Kidney glomerular epithelial cell (primary cell): ENCODE measurements around the gene BAG5.

Experiments
- DNase-seq: peaks from one replicate; lab custom pipeline; 2025; lab: John Stamatoyannopoulos, UW

The BAG5 gene

DNA sequence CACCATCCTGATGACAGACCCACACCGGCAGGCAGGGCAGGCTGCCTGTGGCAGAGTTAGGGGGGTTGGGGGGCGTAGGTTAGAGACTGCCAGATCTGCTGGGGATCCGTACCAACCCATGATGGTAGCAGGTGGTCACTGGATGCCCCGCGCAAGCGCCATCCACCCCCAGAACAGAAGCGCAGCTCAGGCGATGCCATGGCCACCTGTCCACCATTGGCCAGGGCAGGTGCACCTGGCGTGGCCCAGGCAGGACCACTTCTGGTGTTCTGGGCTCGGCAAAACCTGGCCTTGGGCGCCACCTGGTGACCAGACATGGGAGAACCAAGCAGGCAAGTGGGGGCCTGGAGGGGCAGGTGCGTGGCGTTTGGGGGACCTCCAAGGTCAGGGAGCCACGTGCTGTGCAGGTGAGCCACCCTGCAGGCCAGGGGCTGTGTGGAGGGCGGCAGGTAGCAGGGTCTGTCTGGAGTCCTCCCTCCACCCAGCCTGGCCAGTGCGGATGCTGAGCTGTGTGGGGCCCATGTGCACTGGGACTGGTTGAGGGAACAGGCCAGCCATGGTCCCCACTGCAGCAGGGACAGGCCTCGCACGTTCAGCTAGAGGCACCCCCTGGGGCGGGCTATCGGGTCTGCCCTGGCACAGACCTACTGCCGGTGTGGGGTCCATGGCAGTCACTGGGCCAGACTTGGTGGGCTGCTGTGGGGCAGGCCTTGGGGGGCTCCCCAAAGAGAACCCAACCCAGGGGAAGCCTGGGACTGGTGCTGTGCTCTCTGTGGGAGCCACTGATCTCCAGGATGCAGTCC, 15.6 kb downstream of the BAG5 start:
- no peak for DNase-seq

DNA sequence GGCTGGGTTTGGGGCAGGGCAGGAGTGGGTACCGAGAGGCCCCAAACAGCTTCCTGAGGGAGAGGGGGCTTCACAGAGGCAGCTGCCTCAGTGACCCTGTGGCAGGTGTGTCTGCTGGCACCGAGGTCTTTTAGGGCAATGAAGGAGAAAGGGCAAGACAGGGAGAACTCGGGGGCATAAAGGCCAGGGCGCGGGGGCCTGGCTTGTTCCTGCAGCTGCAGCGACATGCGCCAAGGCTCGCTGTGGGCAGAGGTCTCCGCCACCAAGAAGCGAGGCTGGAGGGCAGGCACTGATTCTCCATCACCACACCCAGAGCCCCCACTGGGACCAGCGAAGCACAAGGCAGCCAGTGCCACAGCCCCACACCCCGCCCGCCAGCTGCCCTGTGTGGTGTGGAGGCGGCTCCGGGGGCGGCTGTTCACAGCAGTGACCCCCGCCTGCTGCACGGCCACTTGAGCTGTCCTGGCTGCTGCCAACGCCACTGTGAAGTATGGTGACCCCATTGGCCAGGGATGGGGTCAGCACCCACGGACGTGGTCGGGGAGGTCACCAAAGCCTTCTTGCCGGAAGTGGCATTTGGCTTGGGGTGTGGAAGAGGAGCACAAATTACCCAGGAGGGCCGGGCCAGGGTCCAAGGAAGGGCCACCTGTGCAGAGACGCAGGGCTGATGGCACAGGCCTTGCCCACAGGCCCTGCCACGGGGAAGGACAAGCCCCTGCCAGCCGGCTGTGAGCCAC, 16.4 kb downstream of the BAG5 start:
- no peak for DNase-seq

DNA sequence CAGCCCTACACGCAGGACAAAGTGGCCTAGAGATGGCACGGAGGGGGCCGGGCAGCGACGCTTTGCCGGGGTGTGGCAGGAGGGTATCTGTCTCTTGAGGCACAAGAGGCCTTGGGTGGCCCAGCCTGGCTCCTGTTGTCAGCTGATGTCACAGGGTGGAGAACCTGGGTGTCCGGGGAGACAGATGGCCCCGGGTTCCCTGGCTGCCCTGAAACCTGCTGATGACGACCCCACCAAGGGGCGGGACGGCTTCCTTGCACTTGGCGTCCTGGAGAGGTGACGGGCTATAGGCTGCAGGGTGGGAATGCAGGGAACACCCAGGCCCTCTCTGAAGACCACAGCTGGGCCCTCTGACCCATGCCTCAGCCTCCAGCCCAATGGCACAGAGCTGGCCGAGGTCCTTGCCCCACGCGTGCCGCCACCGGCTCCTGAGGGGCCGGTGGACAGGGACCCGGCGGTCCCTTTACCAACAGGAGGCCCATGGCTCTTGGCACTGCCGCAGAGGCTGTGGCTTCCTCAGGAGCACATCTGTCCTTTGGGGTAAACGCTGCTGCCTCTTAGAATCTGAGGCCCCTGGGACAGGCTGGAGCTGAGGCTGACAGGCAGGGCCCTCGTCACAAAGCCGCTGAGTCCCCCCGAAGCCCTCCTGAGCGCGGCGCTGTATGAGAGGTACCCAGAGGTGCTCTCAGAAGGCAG, 17.1 kb downstream of the BAG5 start:
- DNase-seq = no peak

DNA sequence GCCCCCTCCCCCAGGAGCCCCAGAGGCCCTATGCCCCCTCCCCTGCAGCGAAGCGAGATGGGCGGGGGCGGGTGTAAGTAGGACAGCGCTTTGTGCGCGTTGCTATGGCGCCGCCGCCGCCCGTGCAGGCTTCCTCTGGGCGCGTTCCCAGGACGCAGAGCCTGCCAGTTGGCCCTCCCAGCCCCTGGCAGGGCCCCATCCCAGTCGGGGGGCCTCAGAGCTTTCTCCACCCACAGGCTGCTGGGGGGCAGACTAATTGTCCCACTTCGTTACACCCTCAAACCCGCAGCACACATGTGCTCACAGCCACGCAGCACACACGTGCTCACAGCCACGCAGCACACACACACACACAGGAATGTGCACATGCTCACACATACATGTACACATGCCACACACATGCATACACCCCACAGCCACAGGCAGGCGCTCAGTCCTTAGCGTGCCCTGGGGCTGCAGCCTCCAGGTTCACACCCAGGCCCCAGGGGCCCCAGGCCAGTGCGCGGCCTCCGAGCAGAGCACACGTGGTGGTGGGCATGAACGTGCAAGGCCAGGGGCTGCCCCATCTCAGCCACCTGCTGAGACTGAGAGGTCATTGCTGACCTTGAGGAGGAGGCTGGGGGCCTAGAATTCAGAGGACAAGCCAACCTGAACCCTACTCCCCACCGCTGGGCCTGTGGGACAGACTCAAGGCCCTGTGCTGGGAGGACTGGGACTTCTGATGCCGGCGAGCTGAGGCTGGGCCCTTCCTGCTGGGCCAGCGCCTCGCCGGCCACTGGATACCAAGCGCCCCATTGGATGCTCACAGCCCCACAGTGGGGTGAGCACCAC, 17.9 kb downstream of the BAG5 start:
- DNase-seq = no peak

DNA sequence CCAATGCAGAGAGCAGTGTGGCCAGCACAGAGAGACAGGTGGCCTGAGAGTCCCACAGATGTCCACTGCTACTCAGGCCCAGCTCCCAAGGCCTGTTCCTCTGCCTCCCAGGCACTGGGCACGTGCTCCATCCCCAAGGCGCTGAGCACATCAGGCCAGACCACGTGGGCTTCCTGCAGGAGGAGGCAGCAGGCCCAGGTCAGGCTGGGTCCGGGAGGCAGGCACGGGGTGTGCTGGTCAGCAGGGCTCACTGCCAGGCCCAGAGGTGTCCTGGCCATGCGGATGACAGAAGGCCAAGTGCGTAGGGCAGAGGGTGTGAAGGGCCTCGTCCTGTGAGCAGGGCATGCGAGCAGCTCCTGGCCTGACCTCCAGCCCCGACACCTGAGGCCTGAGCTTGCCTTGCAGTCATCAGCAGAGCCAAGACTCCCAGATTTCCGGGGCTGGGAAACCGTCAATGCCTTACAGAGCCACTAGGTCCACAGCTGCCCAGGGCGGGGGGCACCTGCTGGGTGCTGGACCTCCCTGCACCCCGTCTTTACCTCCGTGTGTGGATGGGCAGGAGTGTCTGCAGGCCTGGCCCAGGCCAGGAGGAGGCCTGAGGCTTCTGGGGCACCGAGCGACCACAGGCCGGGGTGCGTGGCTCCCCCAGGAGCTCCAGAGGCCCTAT, 18.6 kb downstream of the BAG5 start:
- DNase-seq = no peak

DNA sequence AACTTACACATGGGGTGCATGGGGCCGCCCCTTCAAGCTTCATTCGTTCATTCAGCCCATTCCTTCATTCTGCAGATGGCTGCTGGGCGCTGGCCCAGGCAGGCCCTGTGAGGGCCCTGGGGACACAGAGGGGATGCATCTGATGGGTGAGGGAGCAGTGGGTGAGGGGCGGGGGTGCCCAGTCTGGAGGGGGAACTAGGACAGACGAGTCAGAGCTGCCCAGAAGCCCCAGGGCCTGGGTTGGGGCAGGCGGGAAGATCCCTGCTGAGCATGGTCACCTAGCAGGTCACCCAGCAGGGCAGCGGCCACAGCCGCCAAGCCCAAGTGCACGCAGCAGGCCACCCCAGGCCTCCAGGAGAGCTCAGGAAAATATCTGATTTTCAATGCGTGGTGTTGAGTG, 19.3 kb downstream of the BAG5 start:
- DNase-seq = no peak

DNA sequence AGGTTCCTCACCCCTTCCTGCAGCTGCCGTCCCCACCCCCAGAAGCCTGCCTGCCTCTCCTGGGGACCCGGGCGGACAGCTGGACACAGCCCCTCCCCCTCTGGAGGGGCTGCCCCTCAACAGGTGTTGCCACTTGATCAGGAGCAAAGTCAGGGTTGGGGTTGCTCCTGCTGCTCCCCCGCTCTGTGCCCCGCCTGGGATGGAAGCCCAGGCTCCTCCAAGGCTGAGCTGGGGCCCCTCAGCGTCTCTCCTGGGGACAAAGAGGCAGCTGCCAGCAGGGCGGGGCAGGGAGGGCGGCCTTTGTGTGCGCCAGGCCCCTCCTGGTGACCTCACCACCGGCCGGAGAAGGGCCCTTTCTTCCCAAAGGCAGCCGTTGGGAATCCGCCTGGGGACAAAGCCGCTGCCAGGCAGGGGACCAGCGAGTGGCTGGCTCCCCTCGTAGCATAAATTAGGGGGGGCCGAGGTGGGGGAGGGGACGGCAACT, 19.8 kb downstream of the BAG5 start:
- no peak for DNase-seq

DNA sequence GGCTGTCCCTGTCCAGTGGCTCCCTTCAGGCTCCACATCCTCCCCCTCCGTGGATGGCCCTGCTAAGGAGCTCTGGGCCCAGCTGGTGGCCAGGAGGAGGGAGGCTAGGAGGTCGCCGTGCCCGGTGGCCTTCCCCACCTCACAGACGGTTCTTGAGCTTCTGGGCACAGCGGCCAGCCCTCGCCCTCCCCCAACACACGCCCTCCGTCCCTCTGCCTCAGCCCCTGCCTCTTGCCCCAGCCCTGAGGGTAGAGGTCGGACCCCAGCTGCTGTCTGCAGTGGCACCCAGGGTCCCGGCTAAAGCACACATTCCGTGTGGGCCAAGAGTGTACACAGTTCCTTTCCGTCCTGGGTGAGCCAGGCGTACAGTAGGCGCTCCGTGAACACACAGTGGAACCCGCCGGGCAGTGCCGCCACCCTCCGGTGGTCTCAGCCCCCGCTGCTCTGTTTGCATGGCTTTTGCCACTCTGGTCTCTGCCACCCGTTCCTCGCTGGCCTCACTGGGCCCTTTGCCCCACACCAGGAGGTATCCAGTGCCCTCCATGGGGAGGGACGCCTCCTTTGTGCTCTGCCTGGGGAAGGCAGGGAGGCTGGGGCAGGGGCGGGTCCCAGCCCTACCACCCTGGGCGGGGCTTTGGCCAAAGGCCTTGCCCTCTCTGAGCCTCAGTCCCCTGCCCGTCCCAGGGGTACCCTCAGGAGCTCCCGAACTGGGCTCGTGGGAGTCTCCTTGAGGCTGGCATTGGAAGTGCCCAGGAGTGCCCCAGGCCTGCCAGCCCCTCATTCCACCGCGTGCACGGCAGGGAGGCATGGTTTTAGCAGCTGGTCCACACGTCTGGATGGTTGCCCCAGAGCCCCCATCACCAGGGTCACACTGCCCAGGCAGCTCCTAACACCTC, 20.5 kb downstream of the BAG5 start:
- no peak for DNase-seq

DNA sequence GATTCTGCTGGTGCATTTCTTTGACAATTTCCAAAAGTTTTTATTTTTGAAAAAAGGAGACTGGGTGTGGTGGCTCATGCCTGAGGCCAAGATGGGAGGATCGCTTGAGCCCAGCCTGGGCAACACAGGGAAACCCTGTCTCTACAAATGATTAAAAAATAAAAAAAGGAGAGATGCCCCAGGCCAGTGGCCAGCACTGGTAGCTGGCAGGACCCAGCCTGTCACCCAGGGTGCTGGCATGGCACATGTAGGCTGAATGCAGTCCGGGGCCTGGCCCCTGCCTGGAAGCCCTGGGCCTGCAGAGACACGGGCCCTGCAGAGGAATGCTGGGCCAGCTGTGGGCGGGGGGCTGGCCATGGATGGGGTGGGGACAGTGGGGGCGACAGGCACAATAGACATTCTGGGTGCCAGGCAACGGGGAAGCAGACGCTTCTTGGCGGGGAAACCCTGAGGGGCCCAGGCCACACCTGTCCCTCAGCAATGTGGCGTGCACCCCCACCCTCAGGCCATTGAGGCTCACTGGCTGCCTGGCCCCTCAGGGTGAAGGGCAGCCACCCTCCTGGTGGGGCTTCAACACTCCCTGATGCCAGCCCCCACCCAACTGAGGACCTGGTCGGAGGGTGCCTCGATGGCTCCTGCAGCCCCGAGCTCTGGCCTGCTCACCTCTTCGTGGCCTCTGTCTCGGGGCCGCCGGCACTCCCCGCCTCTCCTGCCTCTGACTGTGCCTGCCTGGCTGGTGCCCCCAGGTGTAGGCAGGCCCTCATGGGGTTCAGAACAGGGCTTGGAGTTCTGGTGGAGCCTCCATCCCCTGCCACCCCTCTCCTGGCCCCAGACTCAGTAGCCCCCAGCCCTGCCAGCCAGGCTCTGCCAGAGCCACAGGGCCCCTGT, 21.4 kb downstream of the BAG5 start:
- no peak for DNase-seq

DNA sequence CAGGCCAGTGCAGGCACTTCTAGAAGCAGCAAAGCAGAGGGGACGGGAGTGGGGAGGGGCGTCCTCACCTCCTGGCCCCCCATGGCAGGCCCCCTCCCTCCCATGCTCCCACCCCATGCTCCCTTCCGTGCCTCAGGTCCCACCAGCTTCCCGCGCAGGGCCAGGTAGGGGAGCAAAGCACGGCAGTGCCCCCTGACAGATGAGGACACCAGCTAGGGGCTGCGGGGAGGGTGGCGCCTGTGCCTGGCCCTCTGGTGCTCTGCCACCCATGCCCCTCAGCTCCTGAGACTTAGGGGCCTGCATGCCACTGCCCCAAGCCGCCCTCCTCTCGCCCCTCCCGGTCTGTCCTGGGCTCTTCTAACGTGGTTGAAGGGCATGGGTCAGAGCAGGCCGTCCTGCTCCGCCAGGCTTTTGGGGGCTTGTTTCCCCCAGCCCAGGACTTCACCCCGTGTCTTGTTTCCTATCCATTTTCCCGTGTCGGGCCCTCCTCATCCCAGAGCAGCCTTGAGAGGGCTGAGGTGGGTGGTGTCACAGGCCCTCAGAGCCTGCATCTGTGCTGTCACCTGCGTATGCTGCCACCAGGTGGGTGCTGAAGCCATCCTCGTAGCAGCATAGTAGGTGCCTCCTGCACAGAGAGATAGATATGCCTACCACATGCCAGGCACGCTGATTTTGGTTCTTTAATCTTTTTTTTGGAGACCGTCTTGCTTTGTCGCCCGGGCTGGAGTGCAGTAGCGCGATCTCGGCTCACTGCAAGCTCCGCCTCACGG, 23.2 kb downstream of the BAG5 start:
- no peak for DNase-seq

DNA sequence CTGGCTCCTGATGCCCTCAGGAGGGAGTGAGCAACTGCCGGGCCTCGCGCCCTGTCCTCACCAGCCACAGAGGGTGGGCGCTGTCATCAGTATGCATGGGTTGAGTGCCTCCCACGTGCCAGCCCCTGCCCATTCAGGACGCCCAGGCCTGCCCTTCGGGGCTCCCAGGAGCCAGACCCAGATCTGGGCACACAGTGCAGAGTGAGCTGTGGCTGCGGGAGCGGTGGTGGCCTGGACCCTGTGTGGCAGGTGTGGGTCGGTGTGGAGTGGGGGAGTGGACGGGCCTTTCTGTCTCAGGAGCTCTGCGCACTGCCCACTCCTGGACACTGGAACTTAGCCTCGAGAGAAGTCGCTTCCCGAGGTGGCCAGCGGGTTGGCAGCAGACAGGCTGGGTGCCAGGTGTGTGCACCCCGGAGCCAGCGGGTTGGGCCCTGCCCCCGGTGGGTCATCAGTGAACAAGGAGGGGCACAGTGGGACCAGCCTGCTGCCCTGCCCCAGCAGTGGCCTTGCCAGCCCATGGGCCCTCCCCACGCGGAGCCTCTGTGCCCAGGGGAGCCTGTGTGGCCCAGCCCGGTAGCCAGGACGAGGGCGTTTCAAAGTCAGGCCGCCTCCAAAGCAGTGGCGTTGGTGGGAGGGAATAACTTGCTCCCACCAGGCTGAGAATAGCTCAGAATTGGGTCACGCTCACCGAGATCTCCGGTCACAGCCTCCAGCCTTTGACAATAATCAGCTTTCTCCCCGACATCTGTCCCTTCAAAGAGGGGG, 24.0 kb downstream of the BAG5 start:
- DNase-seq = no peak

DNA sequence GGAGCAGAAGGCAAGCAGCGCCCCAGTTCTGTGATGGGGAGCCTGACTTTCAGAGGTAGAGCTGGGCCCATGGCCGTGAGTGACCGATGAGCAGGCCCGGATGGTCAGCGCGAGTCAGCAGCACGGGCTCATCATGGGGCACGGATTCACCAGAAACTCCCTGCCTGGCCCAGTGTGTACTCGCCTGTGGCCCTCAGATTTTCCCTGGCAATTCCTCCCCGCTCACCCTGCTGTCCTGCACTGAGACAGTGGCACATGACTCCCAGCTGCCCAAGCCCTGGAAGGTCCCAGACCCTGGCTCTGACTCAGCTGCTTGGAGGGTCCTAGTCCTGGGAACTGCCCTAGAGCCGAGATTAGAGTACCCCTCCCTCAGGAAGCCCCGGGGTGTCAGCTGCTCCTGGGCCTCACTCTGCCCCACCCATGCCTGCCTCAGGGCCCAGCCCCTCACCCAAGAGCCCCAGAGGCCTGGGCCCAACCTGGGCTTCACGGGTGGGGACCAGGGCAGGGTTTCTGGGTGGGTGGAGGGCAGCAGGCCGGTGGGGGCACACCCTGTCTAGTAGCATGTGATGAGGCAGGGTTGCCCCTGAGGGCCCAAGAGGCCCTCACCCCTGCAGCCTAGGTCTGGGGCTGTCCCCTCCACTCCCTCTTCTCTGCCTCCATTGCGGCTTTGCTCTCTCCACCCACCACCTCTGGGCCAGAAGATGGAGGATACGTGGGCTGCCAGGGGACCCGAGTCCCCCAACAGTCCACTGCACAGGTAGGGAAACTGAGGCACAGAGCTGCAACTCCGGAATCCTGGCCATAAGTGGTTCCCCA, 25.1 kb downstream of the BAG5 start:
- no peak for DNase-seq

DNA sequence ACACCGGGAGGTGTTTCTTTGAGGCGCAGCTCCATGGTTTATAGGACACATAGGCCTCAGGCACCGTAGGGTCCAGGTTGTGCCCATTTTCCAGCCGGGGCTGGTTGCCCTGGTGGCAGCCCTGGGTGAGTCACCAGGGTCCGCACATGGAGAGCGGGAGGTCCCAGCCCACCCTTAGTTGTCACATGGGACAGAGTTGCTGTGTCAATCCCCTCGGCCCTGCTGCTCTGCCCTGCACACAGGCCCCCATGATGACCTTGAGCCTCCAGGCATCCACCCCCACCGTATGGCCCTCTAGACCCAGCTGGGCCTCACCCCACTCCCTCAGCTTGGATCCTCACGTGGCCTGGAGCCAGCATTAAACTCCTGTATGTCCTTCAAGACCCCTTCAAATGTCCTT, 25.8 kb downstream of the BAG5 start:
- no peak for DNase-seq

DNA sequence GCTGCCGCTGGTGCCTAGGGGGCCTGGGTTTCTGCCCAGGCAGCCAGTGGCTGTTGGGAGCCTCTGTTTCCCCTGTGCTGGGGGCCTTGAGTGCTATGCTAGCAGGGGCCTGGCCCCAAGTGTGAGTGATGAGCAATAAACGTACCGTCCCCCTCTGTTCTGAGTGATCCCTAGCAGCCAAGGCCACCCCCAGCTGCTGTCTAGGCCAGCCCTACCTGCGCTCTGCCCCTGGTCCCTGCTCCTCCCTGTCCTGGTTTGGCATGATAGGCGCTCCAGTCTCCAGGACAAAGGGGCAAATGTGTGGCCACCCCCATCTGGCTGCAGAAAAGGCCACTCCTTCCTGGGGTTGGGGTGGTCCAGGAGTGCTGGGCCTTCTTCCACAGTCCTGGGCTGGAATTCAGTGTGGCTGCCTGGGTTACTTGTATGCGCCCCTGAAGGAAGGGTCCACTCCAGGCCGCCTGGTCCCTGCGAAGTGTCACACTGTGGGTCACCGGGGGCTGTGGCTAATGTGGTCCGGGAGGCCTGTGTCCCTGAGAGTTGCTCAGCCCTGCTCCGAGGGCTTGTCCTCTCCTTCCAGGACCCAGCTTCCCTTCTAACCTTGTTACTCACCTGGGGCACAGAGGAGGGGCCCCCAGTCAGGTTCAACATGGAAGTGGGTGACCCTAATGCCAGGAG, 26.4 kb downstream of the BAG5 start:
- no peak for DNase-seq

DNA sequence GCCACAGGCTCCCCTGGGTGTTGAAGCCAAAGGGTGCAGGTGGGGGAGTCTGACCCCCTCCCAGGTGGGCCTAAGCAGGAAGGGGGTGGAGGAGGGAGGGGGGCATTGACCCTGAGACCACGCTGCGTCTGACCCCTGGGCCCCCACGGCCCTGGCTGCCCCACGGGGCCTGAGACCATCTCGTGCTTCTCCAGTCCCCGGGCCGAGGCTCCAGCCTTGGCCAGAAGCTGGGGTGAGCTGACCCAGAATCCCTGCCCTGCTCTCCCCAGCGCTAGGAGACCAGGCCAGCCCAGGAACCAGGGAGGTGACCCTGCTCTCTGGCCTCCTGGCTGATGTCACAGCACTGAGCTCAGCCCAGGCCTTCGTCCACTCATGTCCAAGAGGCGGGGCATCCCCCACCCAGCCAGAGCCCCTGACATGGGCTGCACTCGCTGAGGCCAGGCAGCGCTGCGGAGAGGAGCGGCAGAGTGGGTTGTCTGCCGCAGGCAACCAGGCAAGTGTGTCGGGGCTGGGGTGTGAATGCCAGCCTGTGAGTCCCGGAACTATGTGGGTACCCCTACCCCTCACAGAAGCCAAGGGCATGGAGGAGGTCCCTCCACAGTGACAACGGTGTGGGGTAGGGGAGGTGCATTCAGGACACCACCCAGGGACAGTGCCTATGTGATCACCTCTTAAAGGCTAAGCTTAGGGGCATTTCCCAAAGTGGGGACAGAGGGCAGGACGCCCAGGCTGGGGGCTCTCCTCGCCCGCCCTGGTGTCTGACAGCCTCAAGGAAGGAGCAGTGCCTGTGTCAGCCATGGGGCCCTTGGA, 27.2 kb downstream of the BAG5 start:
- DNase-seq = no peak
